Measurements from ENCODE around the gene CHRFAM7A. TPM values are rescaled to one million over a fixed set of nuclear protein-coding genes. Genes with fewer than 3 reads are reported as not detected.
"Not testable (repeated sequence)": the region's sequence is repeated elsewhere in the genome, so short reads cannot be mapped to it uniquely, and the experiment has no call there.

CHRFAM7A gene
- total RNA-seq, 1 donor from 2014 or later: 1.9 TPM

- not testable (repeated sequence) for H3K4me1 Mint-ChIP-seq (ENCODE audit: unreplicated experiment); H3K9me3 Mint-ChIP-seq (ENCODE audit: unreplicated experiment); DNase-seq (ENCODE audit: low spot score); H3K27ac Mint-ChIP-seq (ENCODE audit: unreplicated experiment); H3K27me3 Mint-ChIP-seq (ENCODE audit: unreplicated experiment); H3K4me3 Mint-ChIP-seq (ENCODE audit: unreplicated experiment); H3K36me3 Mint-ChIP-seq (ENCODE audit: low read depth, unreplicated experiment)
These were observed 18.5 kb downstream of the CHRFAM7A start for GRCh38 chr15:30374862-30375261.

GRCh38 chr15:30368271-30368670 is 25.1 kb downstream of the CHRFAM7A start:
- not testable (repeated sequence) for H3K36me3 Mint-ChIP-seq (ENCODE audit: low read depth, unreplicated experiment); H3K4me1 Mint-ChIP-seq (ENCODE audit: unreplicated experiment); H3K4me3 Mint-ChIP-seq (ENCODE audit: unreplicated experiment); DNase-seq (ENCODE audit: low spot score); H3K27me3 Mint-ChIP-seq (ENCODE audit: unreplicated experiment); H3K27ac Mint-ChIP-seq (ENCODE audit: unreplicated experiment); H3K9me3 Mint-ChIP-seq (ENCODE audit: unreplicated experiment)

GRCh38 chr15:30367246-30367645 is 26.1 kb downstream of the CHRFAM7A start:
- H3K9me3 Mint-ChIP-seq (ENCODE audit: unreplicated experiment); H3K36me3 Mint-ChIP-seq (ENCODE audit: low read depth, unreplicated experiment); H3K27ac Mint-ChIP-seq (ENCODE audit: unreplicated experiment); DNase-seq (ENCODE audit: low spot score); H3K27me3 Mint-ChIP-seq (ENCODE audit: unreplicated experiment); H3K4me1 Mint-ChIP-seq (ENCODE audit: unreplicated experiment); H3K4me3 Mint-ChIP-seq (ENCODE audit: unreplicated experiment): not testable (repeated sequence)

GRCh38 chr15:30361404-30361803 is 31.9 kb downstream of the CHRFAM7A start:
- not testable (repeated sequence) for H3K27me3 Mint-ChIP-seq (ENCODE audit: unreplicated experiment); H3K4me1 Mint-ChIP-seq (ENCODE audit: unreplicated experiment); H3K36me3 Mint-ChIP-seq (ENCODE audit: low read depth, unreplicated experiment); H3K27ac Mint-ChIP-seq (ENCODE audit: unreplicated experiment); H3K9me3 Mint-ChIP-seq (ENCODE audit: unreplicated experiment); H3K4me3 Mint-ChIP-seq (ENCODE audit: unreplicated experiment); DNase-seq (ENCODE audit: low spot score)

GRCh38 chr15:30360990-30361389 is 32.4 kb downstream of the CHRFAM7A start:
- H3K27ac Mint-ChIP-seq (ENCODE audit: unreplicated experiment); H3K9me3 Mint-ChIP-seq (ENCODE audit: unreplicated experiment); H3K4me3 Mint-ChIP-seq (ENCODE audit: unreplicated experiment); H3K27me3 Mint-ChIP-seq (ENCODE audit: unreplicated experiment); DNase-seq (ENCODE audit: low spot score); H3K36me3 Mint-ChIP-seq (ENCODE audit: low read depth, unreplicated experiment); H3K4me1 Mint-ChIP-seq (ENCODE audit: unreplicated experiment): not testable (repeated sequence)

- not testable (repeated sequence) for DNase-seq (ENCODE audit: low spot score); H3K36me3 Mint-ChIP-seq (ENCODE audit: low read depth, unreplicated experiment); H3K4me1 Mint-ChIP-seq (ENCODE audit: unreplicated experiment); H3K4me3 Mint-ChIP-seq (ENCODE audit: unreplicated experiment); H3K9me3 Mint-ChIP-seq (ENCODE audit: unreplicated experiment); H3K27me3 Mint-ChIP-seq (ENCODE audit: unreplicated experiment); H3K27ac Mint-ChIP-seq (ENCODE audit: unreplicated experiment)
These were observed 38.3 kb downstream of the CHRFAM7A start for GRCh38 chr15:30355043-30355442.

- not testable (repeated sequence) for H3K27ac Mint-ChIP-seq (ENCODE audit: unreplicated experiment); DNase-seq (ENCODE audit: low spot score); H3K9me3 Mint-ChIP-seq (ENCODE audit: unreplicated experiment); H3K4me1 Mint-ChIP-seq (ENCODE audit: unreplicated experiment); H3K4me3 Mint-ChIP-seq (ENCODE audit: unreplicated experiment); H3K36me3 Mint-ChIP-seq (ENCODE audit: low read depth, unreplicated experiment); H3K27me3 Mint-ChIP-seq (ENCODE audit: unreplicated experiment)
These were observed 43.5 kb downstream of the CHRFAM7A start for GRCh38 chr15:30349803-30350202.

- H3K27ac Mint-ChIP-seq (ENCODE audit: unreplicated experiment); H3K4me3 Mint-ChIP-seq (ENCODE audit: unreplicated experiment); H3K36me3 Mint-ChIP-seq (ENCODE audit: low read depth, unreplicated experiment); H3K4me1 Mint-ChIP-seq (ENCODE audit: unreplicated experiment); DNase-seq (ENCODE audit: low spot score); H3K27me3 Mint-ChIP-seq (ENCODE audit: unreplicated experiment); H3K9me3 Mint-ChIP-seq (ENCODE audit: unreplicated experiment): not testable (repeated sequence)
These were observed 56.8 kb downstream of the CHRFAM7A start for GRCh38 chr15:30336584-30336983.

- H3K4me3 Mint-ChIP-seq (ENCODE audit: unreplicated experiment); H3K27me3 Mint-ChIP-seq (ENCODE audit: unreplicated experiment); H3K4me1 Mint-ChIP-seq (ENCODE audit: unreplicated experiment); H3K27ac Mint-ChIP-seq (ENCODE audit: unreplicated experiment); DNase-seq (ENCODE audit: low spot score); H3K36me3 Mint-ChIP-seq (ENCODE audit: low read depth, unreplicated experiment); H3K9me3 Mint-ChIP-seq (ENCODE audit: unreplicated experiment): not testable (repeated sequence)
These were observed 59.2 kb downstream of the CHRFAM7A start for GRCh38 chr15:30334152-30334551.

- not testable (repeated sequence) for H3K36me3 Mint-ChIP-seq (ENCODE audit: low read depth, unreplicated experiment); H3K27ac Mint-ChIP-seq (ENCODE audit: unreplicated experiment); H3K27me3 Mint-ChIP-seq (ENCODE audit: unreplicated experiment); H3K9me3 Mint-ChIP-seq (ENCODE audit: unreplicated experiment); H3K4me1 Mint-ChIP-seq (ENCODE audit: unreplicated experiment); DNase-seq (ENCODE audit: low spot score); H3K4me3 Mint-ChIP-seq (ENCODE audit: unreplicated experiment)
These were observed 67.2 kb downstream of the CHRFAM7A start for GRCh38 chr15:30326145-30326544.

GRCh38 chr15:30321063-30321462 is 72.3 kb downstream of the CHRFAM7A start:
- not testable (repeated sequence) for H3K27me3 Mint-ChIP-seq (ENCODE audit: unreplicated experiment); H3K36me3 Mint-ChIP-seq (ENCODE audit: low read depth, unreplicated experiment); H3K4me3 Mint-ChIP-seq (ENCODE audit: unreplicated experiment); DNase-seq (ENCODE audit: low spot score); H3K9me3 Mint-ChIP-seq (ENCODE audit: unreplicated experiment); H3K4me1 Mint-ChIP-seq (ENCODE audit: unreplicated experiment); H3K27ac Mint-ChIP-seq (ENCODE audit: unreplicated experiment)

GRCh38 chr15:30315704-30316103 is 77.6 kb downstream of the CHRFAM7A start:
- H3K4me3 Mint-ChIP-seq (ENCODE audit: unreplicated experiment); H3K27ac Mint-ChIP-seq (ENCODE audit: unreplicated experiment); H3K27me3 Mint-ChIP-seq (ENCODE audit: unreplicated experiment); H3K4me1 Mint-ChIP-seq (ENCODE audit: unreplicated experiment); H3K36me3 Mint-ChIP-seq (ENCODE audit: low read depth, unreplicated experiment); H3K9me3 Mint-ChIP-seq (ENCODE audit: unreplicated experiment); DNase-seq (ENCODE audit: low spot score): not testable (repeated sequence)

GRCh38 chr15:30310575-30310974 is 82.8 kb downstream of the CHRFAM7A start:
- H3K4me3 Mint-ChIP-seq (ENCODE audit: unreplicated experiment); DNase-seq (ENCODE audit: low spot score); H3K4me1 Mint-ChIP-seq (ENCODE audit: unreplicated experiment); H3K36me3 Mint-ChIP-seq (ENCODE audit: low read depth, unreplicated experiment); H3K27me3 Mint-ChIP-seq (ENCODE audit: unreplicated experiment); H3K27ac Mint-ChIP-seq (ENCODE audit: unreplicated experiment); H3K9me3 Mint-ChIP-seq (ENCODE audit: unreplicated experiment): not testable (repeated sequence)

Measured in endothelial cell (in vitro differentiated cells).